ENCODE results near the gene SHANK3.
A peak's percentile ranks its signal among the peaks of the same experiment; 100 is the strongest.

Gene SHANK3

DNA sequence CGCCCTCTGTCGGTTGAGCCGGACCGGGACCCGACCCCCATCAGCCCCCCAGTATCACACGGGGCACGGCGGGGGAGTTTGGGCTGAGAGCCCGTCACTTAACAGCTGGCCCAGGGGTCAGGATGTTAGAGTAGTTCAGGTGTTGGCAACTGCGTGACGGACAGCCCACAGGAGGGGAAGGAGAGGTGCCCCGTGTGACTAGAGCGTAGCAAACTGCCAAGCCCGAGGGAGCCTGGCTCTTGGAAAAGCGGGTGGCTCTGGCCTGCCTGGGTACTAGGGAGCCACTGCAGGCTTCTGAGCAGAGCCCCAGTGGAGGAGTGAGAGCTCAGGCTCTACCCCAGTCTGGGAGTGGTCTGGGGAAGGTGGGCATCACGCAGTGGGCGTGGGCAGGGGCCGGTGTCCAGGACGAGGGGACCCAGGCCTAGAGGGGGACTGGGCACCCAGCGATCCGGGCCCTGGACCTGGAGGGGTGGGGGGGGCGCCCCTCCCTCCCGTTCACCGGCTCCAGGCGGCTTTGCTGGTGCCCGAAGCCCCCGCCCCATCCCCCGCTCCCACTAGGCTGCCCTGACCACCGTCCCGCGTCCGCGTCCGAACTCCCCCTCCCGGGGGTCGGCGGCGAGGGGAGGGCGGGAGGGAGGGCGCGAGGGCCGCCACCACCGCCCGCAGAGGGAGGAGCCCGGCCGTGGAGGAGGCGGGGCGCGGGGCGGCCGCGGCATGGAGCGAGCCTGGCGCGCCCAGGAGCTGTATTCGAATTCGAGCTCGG is 24.4 kb downstream of the SHANK3 start:
- CTCF ChIA-PET = interaction anchor here (0.6 kb wide), 1 partner anchor 773 kb away, joined by 3 read pairs; no protein-coding TSS in a partner anchor

DNA sequence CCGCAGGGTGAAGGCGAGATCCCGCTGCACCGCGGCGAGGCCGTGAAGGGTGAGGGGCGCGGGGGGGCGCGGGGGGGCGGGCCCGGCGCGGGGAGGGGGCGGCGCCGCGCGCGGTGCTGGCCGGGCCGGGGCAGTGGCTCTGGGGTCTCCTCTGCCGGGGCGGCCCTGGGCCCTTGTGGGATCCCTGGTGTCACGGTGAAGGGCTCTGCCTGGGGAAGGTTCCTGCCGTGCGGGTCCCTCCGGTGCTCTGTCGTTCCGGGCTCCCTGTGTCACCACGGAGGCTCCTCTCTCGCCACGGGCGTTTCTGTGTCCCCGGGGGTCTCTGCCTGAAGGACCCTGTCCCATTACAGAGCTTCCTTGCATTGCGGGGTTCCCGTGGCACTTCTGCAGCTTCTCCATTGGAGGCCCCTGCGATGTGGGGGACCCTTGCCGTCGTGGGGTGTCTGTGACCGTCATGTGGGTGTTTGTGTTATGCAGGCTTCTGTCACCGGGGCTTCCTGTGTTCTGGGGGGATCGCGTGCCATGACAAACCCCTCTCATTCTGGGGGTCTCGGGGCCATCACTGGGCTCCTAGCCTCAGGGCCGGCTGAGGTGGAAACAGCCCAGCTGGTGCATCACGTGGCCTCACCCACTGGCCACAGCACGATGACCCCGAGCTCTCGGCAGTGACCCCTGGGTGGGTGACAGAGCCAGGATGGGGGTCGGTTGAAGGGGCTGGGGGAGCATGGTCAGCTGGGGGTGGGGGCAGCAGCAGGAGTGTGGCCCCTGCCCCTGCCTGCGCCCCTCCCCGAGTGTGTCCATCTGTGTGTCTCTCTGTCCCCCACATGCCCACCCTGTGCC is 25.3 kb downstream of the SHANK3 start:
- no peaks in the 10 kb centered on the region for H3K9me3 ChIP-seq (ENCODE audit: control insufficient read depth, insufficient read depth, low read depth, low read length)
- ChIA-PET POLR2A (no interaction called here), CTCF (interaction anchor here (0.6 kb wide), 1 partner anchor 35 kb away, joined by 4 read pairs; no protein-coding TSS in a partner anchor)
- H3K4me1 ChIP-seq (ENCODE audit: control insufficient read depth, insufficient read depth, low read length) = no peaks in the 10 kb centered on the region
- H3K36me3 ChIP-seq (ENCODE audit: control insufficient read depth in 2 of 2, insufficient read depth in 1 of 2, low read length in 2 of 2) = peaks cover 0 to 30% of the 10 kb centered on the region in 2 experiments; a peak in 1 of 3 replicates
- TF ChIP-seq, protein P1, sequence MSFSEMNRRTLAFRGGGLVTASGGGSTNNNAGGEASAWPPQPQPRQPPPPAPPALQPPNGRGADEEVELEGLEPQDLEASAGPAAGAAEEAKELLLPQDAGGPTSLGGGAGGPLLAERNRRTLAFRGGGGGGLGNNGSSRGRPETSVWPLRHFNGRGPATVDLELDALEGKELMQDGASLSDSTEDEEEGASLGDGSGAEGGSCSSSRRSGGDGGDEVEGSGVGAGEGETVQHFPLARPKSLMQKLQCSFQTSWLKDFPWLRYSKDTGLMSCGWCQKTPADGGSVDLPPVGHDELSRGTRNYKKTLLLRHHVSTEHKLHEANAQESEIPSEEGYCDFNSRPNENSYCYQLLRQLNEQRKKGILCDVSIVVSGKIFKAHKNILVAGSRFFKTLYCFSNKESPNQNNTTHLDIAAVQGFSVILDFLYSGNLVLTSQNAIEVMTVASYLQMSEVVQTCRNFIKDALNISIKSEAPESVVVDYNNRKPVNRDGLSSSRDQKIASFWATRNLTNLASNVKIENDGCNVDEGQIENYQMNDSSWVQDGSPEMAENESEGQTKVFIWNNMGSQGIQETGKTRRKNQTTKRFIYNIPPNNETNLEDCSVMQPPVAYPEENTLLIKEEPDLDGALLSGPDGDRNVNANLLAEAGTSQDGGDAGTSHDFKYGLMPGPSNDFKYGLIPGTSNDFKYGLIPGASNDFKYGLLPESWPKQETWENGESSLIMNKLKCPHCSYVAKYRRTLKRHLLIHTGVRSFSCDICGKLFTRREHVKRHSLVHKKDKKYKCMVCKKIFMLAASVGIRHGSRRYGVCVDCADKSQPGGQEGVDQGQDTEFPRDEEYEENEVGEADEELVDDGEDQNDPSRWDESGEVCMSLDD (tag by site-specific recombination; IDR thresholded peaks at IDR 0.05) = 0 out of 2 replicates have a peak, but pooled peaks have one; percentile 25
- TF ChIP-seq ZBTB20 (tag by site-specific recombination; IDR thresholded peaks at IDR 0.05) = peak; percentile 56; the same call in 1 of the 2 replicates
- 0 out of 2 replicates have a peak, but pooled peaks have one; percentile 10 for TF ChIP-seq GLIS2 (tag by site-specific recombination; IDR thresholded peaks at IDR 0.05)
- no peak for TF ChIP-seq ZNF133 (tag by site-specific recombination; IDR thresholded peaks at IDR 0.05)
- TF ChIP-seq, protein P2, sequence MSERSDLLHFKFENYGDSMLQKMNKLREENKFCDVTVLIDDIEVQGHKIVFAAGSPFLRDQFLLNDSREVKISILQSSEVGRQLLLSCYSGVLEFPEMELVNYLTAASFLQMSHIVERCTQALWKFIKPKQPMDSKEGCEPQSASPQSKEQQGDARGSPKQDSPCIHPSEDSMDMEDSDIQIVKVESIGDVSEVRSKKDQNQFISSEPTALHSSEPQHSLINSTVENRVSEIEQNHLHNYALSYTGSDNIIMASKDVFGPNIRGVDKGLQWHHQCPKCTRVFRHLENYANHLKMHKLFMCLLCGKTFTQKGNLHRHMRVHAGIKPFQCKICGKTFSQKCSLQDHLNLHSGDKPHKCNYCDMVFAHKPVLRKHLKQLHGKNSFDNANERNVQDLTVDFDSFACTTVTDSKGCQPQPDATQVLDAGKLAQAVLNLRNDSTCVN (tag by site-specific recombination; optimal IDR thresholded peaks at IDR 0.05) = peak; percentile 7
- peak overlapping the region; percentile 45 for H3K4me3 ChIP-seq (ENCODE audit: low read depth, low read length)
- H3K27ac ChIP-seq (ENCODE audit: extremely low read depth, low read depth, low read length) = no peak overlapping the region

More for the DNA sequence above, 24.4 kb downstream of the SHANK3 start:
- Histone ChIP-seq H3K9me3 (ENCODE audit: control insufficient read depth, insufficient read depth, low read depth, low read length) (no peaks in the 10 kb centered on the region), H3K4me1 (ENCODE audit: control insufficient read depth, insufficient read depth, low read length) (no peaks in the 10 kb centered on the region), H3K4me3 (ENCODE audit: low read depth, low read length) (peak overlapping the region; percentile 45), H3K27ac (ENCODE audit: extremely low read depth, low read depth, low read length) (no peak overlapping the region), H3K36me3 (ENCODE audit: control insufficient read depth in 2 of 2, insufficient read depth in 1 of 2, low read length in 2 of 2) (peaks cover 0 to 22% of the 10 kb centered on the region in 2 experiments; a peak in 1 of 3 replicates)
- TF ChIP-seq ZNF16 (tag by site-specific recombination; IDR thresholded peaks at IDR 0.05; ENCODE audit: low read depth) = peak; percentile 97
- TF ChIP-seq ZNF768 (tag by site-specific recombination; IDR thresholded peaks at IDR 0.05) = no peak
- 0 out of 2 replicates have a peak, but pooled peaks have one; percentile 12 for TF ChIP-seq ZFHX2 (tag by site-specific recombination; conservative IDR thresholded peaks at IDR 0.05)
- 0 out of 2 replicates have a peak, but pooled peaks have one; percentile 46 for TF ChIP-seq SP3 (tag by site-specific recombination; IDR thresholded peaks at IDR 0.05)
- TF ChIP-seq, protein P2 (tag by site-specific recombination; optimal IDR thresholded peaks at IDR 0.05) = peak; percentile 22
- TF ChIP-seq ZBTB7A (tag by site-specific recombination; IDR thresholded peaks at IDR 0.05; ENCODE audit: low read depth) = 0 out of 2 replicates have a peak, but pooled peaks have one; percentile 27
- TF ChIP-seq ZNF341 (tag by site-specific recombination; IDR thresholded peaks at IDR 0.05; ENCODE audit: low read depth) = no peak
- 0 out of 2 replicates have a peak, but pooled peaks have one; percentile 19 for TF ChIP-seq KLF9 (tag by site-specific recombination; IDR thresholded peaks at IDR 0.05; ENCODE audit: low read depth)
- peak; percentile 80 for TF ChIP-seq ZNF335 (tag by site-specific recombination; conservative IDR thresholded peaks at IDR 0.05)
- TF ChIP-seq ZBTB21 (tag by site-specific recombination; IDR thresholded peaks at IDR 0.05) = no peak
- 0 out of 2 replicates have a peak, but pooled peaks have one; percentile 15 for TF ChIP-seq GLIS2 (tag by site-specific recombination; IDR thresholded peaks at IDR 0.05)
- TF ChIP-seq, protein P3, sequence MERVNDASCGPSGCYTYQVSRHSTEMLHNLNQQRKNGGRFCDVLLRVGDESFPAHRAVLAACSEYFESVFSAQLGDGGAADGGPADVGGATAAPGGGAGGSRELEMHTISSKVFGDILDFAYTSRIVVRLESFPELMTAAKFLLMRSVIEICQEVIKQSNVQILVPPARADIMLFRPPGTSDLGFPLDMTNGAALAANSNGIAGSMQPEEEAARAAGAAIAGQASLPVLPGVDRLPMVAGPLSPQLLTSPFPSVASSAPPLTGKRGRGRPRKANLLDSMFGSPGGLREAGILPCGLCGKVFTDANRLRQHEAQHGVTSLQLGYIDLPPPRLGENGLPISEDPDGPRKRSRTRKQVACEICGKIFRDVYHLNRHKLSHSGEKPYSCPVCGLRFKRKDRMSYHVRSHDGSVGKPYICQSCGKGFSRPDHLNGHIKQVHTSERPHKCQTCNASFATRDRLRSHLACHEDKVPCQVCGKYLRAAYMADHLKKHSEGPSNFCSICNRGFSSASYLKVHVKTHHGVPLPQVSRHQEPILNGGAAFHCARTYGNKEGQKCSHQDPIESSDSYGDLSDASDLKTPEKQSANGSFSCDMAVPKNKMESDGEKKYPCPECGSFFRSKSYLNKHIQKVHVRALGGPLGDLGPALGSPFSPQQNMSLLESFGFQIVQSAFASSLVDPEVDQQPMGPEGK (tag by site-specific recombination; IDR thresholded peaks at IDR 0.05) = peak; percentile 66
- TF ChIP-seq ZBTB20 (tag by site-specific recombination; IDR thresholded peaks at IDR 0.05) = peak; percentile 20; the same call in 1 of the 2 replicates
- TF ChIP-seq ZNF585B (tag by site-specific recombination; IDR thresholded peaks at IDR 0.05) = no peak
- no peak for TF ChIP-seq ZBTB1 (tag by site-specific recombination; IDR thresholded peaks at IDR 0.05)
- TF ChIP-seq, protein P4, sequence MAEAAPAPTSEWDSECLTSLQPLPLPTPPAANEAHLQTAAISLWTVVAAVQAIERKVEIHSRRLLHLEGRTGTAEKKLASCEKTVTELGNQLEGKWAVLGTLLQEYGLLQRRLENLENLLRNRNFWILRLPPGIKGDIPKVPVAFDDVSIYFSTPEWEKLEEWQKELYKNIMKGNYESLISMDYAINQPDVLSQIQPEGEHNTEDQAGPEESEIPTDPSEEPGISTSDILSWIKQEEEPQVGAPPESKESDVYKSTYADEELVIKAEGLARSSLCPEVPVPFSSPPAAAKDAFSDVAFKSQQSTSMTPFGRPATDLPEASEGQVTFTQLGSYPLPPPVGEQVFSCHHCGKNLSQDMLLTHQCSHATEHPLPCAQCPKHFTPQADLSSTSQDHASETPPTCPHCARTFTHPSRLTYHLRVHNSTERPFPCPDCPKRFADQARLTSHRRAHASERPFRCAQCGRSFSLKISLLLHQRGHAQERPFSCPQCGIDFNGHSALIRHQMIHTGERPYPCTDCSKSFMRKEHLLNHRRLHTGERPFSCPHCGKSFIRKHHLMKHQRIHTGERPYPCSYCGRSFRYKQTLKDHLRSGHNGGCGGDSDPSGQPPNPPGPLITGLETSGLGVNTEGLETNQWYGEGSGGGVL (tag by site-specific recombination; IDR thresholded peaks at IDR 0.05) = peak; percentile 34; the same call in 1 of the 2 replicates
- peak; percentile 42 for TF ChIP-seq ZBTB8A (tag by site-specific recombination; IDR thresholded peaks at IDR 0.05)
- POLR2A ChIA-PET = no interaction called here
